A549 (cell line): ENCODE data around the gene FAM217B. TPM values are rescaled to one million over a fixed set of nuclear protein-coding genes. Genes with fewer than 3 reads are reported as not detected.

Experiments used
- ATAC-seq, 2 experiments: fragments of 200-7000 bp in 1 of 2; fragments of >200 bp in 1 of 2; cut with Nextera tagmentation in 1 of 2; cut with Tn5 transposase in 1 of 2; 3 replicates each; pipeline versions ENCODE4 v1.8.0 to v1.9.1; 2018 to 2020; ENCODE audit warnings: mild to moderate bottlenecking in 1 of 2, moderate library complexity in 1 of 2
- CTCF ChIA-PET: fragments of 300-600 bp; sonication (Branson Sonifier 250); formaldehyde crosslinking; extraction: SDS; loops from one replicate; lab custom pipeline; 2021; ENCODE audit warnings: antibody characterized with exemption, inconsistent platforms; lab: Yijun Ruan, JAX
- POLR2A ChIA-PET: fragments of 350-600 bp; formaldehyde crosslinking; extraction: SDS; loops from one replicate; lab custom pipeline; 2021; ENCODE audit warnings: antibody characterized with exemption, inconsistent platforms; lab: Yijun Ruan, JAX
- DNase-seq, 2 experiments: peaks; one replicate each; pipeline versions ENCODE4 v3.0.0 to v3.0.0-alpha.2; 2011 to 2016; ENCODE audit warnings: low read depth in 1 of 2, low spot score in 1 of 2
- FAIRE-seq: peaks from 2 replicates; lab custom pipeline; 2011; peaks lifted over from hg19 to GRCh38; lab: Jason Lieb, UNC
- H3K27ac ChIP-seq, 2 experiments: fragments of >200 bp; sonication (Bioruptor Twin); formaldehyde crosslinking; 3 replicates each; pipeline ENCODE4 v1.5.1; 2016 to 2017
- H3K4me1 ChIP-seq: fragments of >200 bp; sonication (Bioruptor Twin); formaldehyde crosslinking; 3 replicates; pipeline ENCODE4 v1.6.1; 2016
- H3K4me2 ChIP-seq: fragments of >200 bp; sonication (Bioruptor Twin); formaldehyde crosslinking; 3 replicates; pipeline ENCODE4 v1.6.1; 2016
- H3K4me3 ChIP-seq: fragments of >200 bp; sonication (Bioruptor Twin); formaldehyde crosslinking; 3 replicates; pipeline ENCODE4 v1.5.1; 2016
- H3K9me3 ChIP-seq: fragments of >200 bp; sonication (Bioruptor Twin); formaldehyde crosslinking; 3 replicates; pipeline ENCODE4 v1.6.1; 2016
- CEBPB ChIP-seq, 2 experiments: fragments of >200 bp in 1 of 2; sonication (Bioruptor Twin) in 1 of 2; formaldehyde crosslinking in 1 of 2; IDR thresholded peaks; 2 replicates each; pipeline ENCODE4 v1.6.1; 2012 to 2016
- CTCF ChIP-seq: fragments of >200 bp; sonication (Bioruptor Twin); formaldehyde crosslinking; IDR thresholded peaks from 3 replicates; pipeline ENCODE4 v1.5.1; 2016
- E2F6 ChIP-seq: IDR thresholded peaks from 2 replicates; pipeline ENCODE4 v1.6.1; 2012; ENCODE audit warnings: low read depth, borderline replicate concordance
- EHMT2 ChIP-seq: fragments of 200-600 bp; sonication (generic); IDR thresholded peaks from 2 replicates; pipeline ENCODE4 v1.6.1; 2016; ENCODE audit warnings: antibody characterized with exemption, low read depth, mild to moderate bottlenecking, moderate library complexity
- JUNB ChIP-seq: fragments of >200 bp; sonication (Bioruptor Twin); formaldehyde crosslinking; IDR thresholded peaks from 2 replicates; pipeline ENCODE4 v1.6.1; 2016
- KDM1A ChIP-seq: fragments of 200-600 bp; sonication (generic); IDR thresholded peaks from 2 replicates; pipeline ENCODE4 v1.6.1; 2016; ENCODE audit warnings: low read depth, mild to moderate bottlenecking
- KDM5A ChIP-seq: fragments of 200-600 bp; sonication (generic); IDR thresholded peaks from 2 replicates; pipeline ENCODE4 v1.6.1; 2016; ENCODE audit warnings: antibody characterized with exemption, mild to moderate bottlenecking
- MAFK ChIP-seq: fragments of 450-650 bp; IDR thresholded peaks from 2 replicates; pipeline ENCODE4 v1.6.1; 2014; ENCODE audit not compliant: partially characterized antibody
- MAZ ChIP-seq: fragments of 150-350 bp; IDR thresholded peaks from 2 replicates; pipeline ENCODE4 v1.6.1; 2014; ENCODE audit warnings: antibody characterized with exemption, low read depth, low read length, borderline replicate concordance
- PHF8 ChIP-seq: fragments of 200-600 bp; sonication (generic); IDR thresholded peaks from 2 replicates; pipeline ENCODE4 v1.6.1; 2016; ENCODE audit warnings: low read depth, mild to moderate bottlenecking, antibody characterized with exemption, moderate library complexity, borderline replicate concordance
- RAD21 ChIP-seq, 2 experiments: fragments of >200 bp in 1 of 2; sonication (Bioruptor Twin) in 1 of 2; formaldehyde crosslinking in 1 of 2; IDR thresholded peaks in 1 of 2; conservative IDR thresholded peaks in 1 of 2; 2 replicates in 1 of 2; 3 replicates in 1 of 2; pipeline ENCODE4 v1.6.1; 2012 to 2018; ENCODE audit warnings: inconsistent platforms in 1 of 2
- RCOR1 ChIP-seq: fragments of 150-350 bp; IDR thresholded peaks from 2 replicates; pipeline ENCODE4 v1.6.1; 2014; ENCODE audit warnings: antibody characterized with exemption, low read length, low read depth
- REST ChIP-seq: fragments of 200-600 bp; sonication (generic); IDR thresholded peaks from 2 replicates; pipeline ENCODE4 v1.6.1; 2016; ENCODE audit warnings: antibody characterized with exemption, mild to moderate bottlenecking, moderate library complexity
- WGBS: methylation state at CpG from one replicate; pipeline ENCODE4 v1.1.6; 2017; ENCODE audit errors: missing lambda C conversion rate; 5-methylcytosine and 5-hydroxymethylcytosine counted together
- polyA plus RNA-seq, 4 experiments: library from polyadenylated mRNA; depleted of rRNA in 3 of 4; stranded (reverse); fragments of >200 nt; fragmentation: RNase III in 1 of 4; extraction: RNeasy Plus Mini Kit Qiagen cat#74134 plus additional on column Dnase treatment in 1 of 4; gene quantifications; 2 replicates in 3 of 4; 3 replicates in 1 of 4; pipeline ENCODE4 v1.2.3, GENCODE V29; 2011 to 2017
- TF ChIP-seq, protein P1 (sequence below): IDR thresholded peaks from 2 replicates; pipeline ENCODE4 v1.6.1; 2012
- TF ChIP-seq, protein P2 (sequence below): fragments of 450-650 bp; IDR thresholded peaks from 2 replicates; pipeline ENCODE4 v1.6.1; 2014; ENCODE audit warnings: antibody characterized with exemption

The FAM217B gene
- polyA plus RNA-seq, 2 of the 4 experiments (the other 2 are of a cell fraction): 6.2 to 11.6 TPM

- WGBS: 52% methylated on average over 1 of the region's 1 CpG
- H3K4me3 ChIP-seq: no peak overlapping the region
- H3K9me3 ChIP-seq: no peaks in the 10 kb centered on the region
- no peak overlapping the region for H3K27ac ChIP-seq
- no peaks in the 10 kb centered on the region for H3K4me1 ChIP-seq
- H3K4me2 ChIP-seq: no peak overlapping the region
- ATAC-seq (no peak), FAIRE-seq (no peak), DNase-seq (no peak)
- ChIA-PET CTCF (interaction anchor here (0.5 kb wide), 1 partner anchor 637 kb away, joined by 3 read pairs; no protein-coding TSS in a partner anchor), POLR2A (no interaction called here)
- no peak for TF ChIP-seq KDM5A
- TF ChIP-seq CEBPB (IDR thresholded peaks at IDR 0.05): no peak
- no peak for TF ChIP-seq MAZ
- TF ChIP-seq JUNB: no peak
- no peak for TF ChIP-seq REST
- no peak for TF ChIP-seq EHMT2
- no peak for TF ChIP-seq RAD21 (conservative IDR thresholded peaks at IDR 0.05 in 1 of 2, IDR thresholded peaks at IDR 0.05 in 1 of 2)
- TF ChIP-seq CTCF: no peak
- TF ChIP-seq, protein P1, sequence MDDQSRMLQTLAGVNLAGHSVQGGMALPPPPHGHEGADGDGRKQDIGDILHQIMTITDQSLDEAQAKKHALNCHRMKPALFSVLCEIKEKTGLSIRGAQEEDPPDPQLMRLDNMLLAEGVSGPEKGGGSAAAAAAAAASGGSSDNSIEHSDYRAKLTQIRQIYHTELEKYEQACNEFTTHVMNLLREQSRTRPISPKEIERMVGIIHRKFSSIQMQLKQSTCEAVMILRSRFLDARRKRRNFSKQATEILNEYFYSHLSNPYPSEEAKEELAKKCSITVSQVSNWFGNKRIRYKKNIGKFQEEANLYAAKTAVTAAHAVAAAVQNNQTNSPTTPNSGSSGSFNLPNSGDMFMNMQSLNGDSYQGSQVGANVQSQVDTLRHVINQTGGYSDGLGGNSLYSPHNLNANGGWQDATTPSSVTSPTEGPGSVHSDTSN: no peak
- TF ChIP-seq E2F6: no peak
- no peak for TF ChIP-seq MAFK
These were observed 44.3 kb upstream of the FAM217B start for GRCh38 chr20:59895908-59896307.

- ChIA-PET POLR2A (no interaction called here), CTCF (interaction anchor here (2.5 kb wide), 1 partner anchor 32 kb away, joined by 7 read pairs; no protein-coding TSS in a partner anchor)
- DNase-seq (no peak), ATAC-seq (no peak), FAIRE-seq (no peak)
- no peak overlapping the region for H3K4me3 ChIP-seq
- WGBS: 78% methylated on average over 3 of the region's 3 CpGs
- H3K9me3 ChIP-seq: no peaks in the 10 kb centered on the region
- H3K27ac ChIP-seq: no peak overlapping the region
- H3K4me2 ChIP-seq: no peak overlapping the region
- TF ChIP-seq PHF8 (no peak), REST (no peak), KDM1A (no peak), KDM5A (no peak), RAD21 (conservative IDR thresholded peaks at IDR 0.05 in 1 of 2, IDR thresholded peaks at IDR 0.05 in 1 of 2) (no peak), RCOR1 (no peak)
- TF ChIP-seq, protein P2, sequence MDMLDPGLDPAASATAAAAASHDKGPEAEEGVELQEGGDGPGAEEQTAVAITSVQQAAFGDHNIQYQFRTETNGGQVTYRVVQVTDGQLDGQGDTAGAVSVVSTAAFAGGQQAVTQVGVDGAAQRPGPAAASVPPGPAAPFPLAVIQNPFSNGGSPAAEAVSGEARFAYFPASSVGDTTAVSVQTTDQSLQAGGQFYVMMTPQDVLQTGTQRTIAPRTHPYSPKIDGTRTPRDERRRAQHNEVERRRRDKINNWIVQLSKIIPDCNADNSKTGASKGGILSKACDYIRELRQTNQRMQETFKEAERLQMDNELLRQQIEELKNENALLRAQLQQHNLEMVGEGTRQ: no peak
- H3K4me1 ChIP-seq: no peaks in the 10 kb centered on the region
These were observed 37.7 kb upstream of the FAM217B start for GRCh38 chr20:59902470-59902869.
